Activated CD8-positive, alpha-beta T cell treated with anti-CD3 and anti-CD28 coated beads for 36 hours (primary cell): ENCODE results near the gene CSNK2B. TPM values are rescaled to one million over a fixed set of nuclear protein-coding genes. Genes with fewer than 3 reads are reported as not detected.

Source experiments
- ATAC-seq: fragments of 200-7000 bp; cut with Tn5 transposase; one replicate; pipeline ENCODE4 v1.10.0; 2021; ENCODE audit warnings: mild to moderate bottlenecking, moderate library complexity
- CTCF ChIA-PET: fragments of 350-600 bp; sonication (Branson Sonifier 250); formaldehyde crosslinking; loops from one replicate; lab custom pipeline; 2021; ENCODE audit warnings: antibody characterized with exemption; lab: Charles Lee
- POLR2A ChIA-PET: fragments of 350-600 bp; sonication (Branson Sonifier 250); formaldehyde crosslinking; loops from one replicate; lab custom pipeline; 2021; ENCODE audit warnings: antibody characterized with exemption; lab: Charles Lee
- DNase-seq: peaks from one replicate; pipeline ENCODE4 v3.0.0-alpha.2; 2020
- H3K27ac Mint-ChIP-seq: one replicate; pipeline ENCODE4 v1.8.0; 2021; ENCODE audit warnings: mild to moderate bottlenecking, mixed read lengths
- H3K27me3 Mint-ChIP-seq: one replicate; pipeline ENCODE4 v1.8.0; 2021; ENCODE audit warnings: mixed read lengths
- H3K36me3 Mint-ChIP-seq: one replicate; pipeline ENCODE4 v1.8.0; 2021; ENCODE audit warnings: low read depth, mixed read lengths
- H3K4me1 Mint-ChIP-seq: one replicate; pipeline ENCODE4 v1.8.0; 2021; ENCODE audit warnings: low read depth, mixed read lengths
- H3K4me3 Mint-ChIP-seq: one replicate; pipeline ENCODE4 v1.8.0; 2021; ENCODE audit warnings: mild to moderate bottlenecking, moderate library complexity, mixed read lengths
- H3K9me3 Mint-ChIP-seq: one replicate; pipeline ENCODE4 v1.8.0; 2021; ENCODE audit warnings: mixed read lengths
- CTCF ChIP-seq: fragments of 200-600 bp; IDR thresholded peaks from one replicate; pipeline ENCODE4 v1.8.0; 2022; ENCODE audit warnings: antibody characterized with exemption, mild to moderate bottlenecking
- intact Hi-C: fragments of 100-400 bp; cut with micrococcal nuclease; formaldehyde crosslinking; loops from one replicate; pipeline ENCODE4 v1.10.0; 2022
- total RNA-seq, 2 experiments: library from RNA; stranded (reverse); gene quantifications; one replicate each; pipeline ENCODE4 v1.2.3, GENCODE V29; 2021

CSNK2B gene
- total RNA-seq, 2 experiments from 2014 or later, result 241 to 247 TPM

GRCh38 chr6:31686483-31686882 is 20.6 kb downstream of the CSNK2B start:
- ChIA-PET POLR2A (interaction anchor here (1.1 to 1.5 kb wide), 2 partner anchors 17 to 37 kb away, joined by 3 read pairs; partner anchors contain the start of genes LY6G5B and MPIG6B), CTCF (interaction anchor here (0.9 kb wide), 1 partner anchor 8 kb away, joined by 3 read pairs; no protein-coding TSS in a partner anchor)
- Mint-ChIP-seq H3K36me3 (peaks cover 11% of the 10 kb centered on the region), H3K4me3 (no peak overlapping the region), H3K27ac (no peak overlapping the region), H3K27me3 (no peaks in the 10 kb centered on the region), H3K9me3 (no peaks in the 10 kb centered on the region), H3K4me1 (peaks cover 7% of the 10 kb centered on the region)
- intact Hi-C loops, result no loop called here
- ATAC-seq (no peak), DNase-seq (no peak)
- TF ChIP-seq CTCF, result no peak

- ChIA-PET POLR2A (interaction anchor here (0.8 to 1.5 kb wide), 4 partner anchors 18 to 52 kb away, joined by 3 to 4 read pairs (median 3); partner anchors contain the start of genes BAG6, LY6G5B, MPIG6B and MSH5), CTCF (interaction anchor here (1.4 kb wide), 1 partner anchor 35 kb away, joined by 3 read pairs; no protein-coding TSS in a partner anchor)
- H3K9me3 Mint-ChIP-seq, result no peaks in the 10 kb centered on the region
- H3K4me3 Mint-ChIP-seq, result no peak overlapping the region
- H3K27ac Mint-ChIP-seq, result no peak overlapping the region
- no peaks in the 10 kb centered on the region for H3K27me3 Mint-ChIP-seq
- TF ChIP-seq CTCF, result no peak
- intact Hi-C loops, result no loop called here
- DNase-seq (no peak), ATAC-seq (no peak)
- H3K4me1 Mint-ChIP-seq, result peaks cover 5% of the 10 kb centered on the region
- H3K36me3 Mint-ChIP-seq, result peaks cover 10% of the 10 kb centered on the region
Measured at GRCh38 chr6:31687321-31687720, 21.4 kb downstream of the CSNK2B start.

GRCh38 chr6:31687860-31688693 is 22.2 kb downstream of the CSNK2B start:
- no peak for DNase-seq
- no peak for TF ChIP-seq CTCF
- CTCF ChIA-PET, result interaction anchor here (0.8 to 1.5 kb wide), 3 partner anchors 27 to 82 kb away, joined by 3 to 4 read pairs (median 3); partner anchors contain the start of gene C6orf47
- no peak for ATAC-seq
- no peak overlapping the region for H3K4me3 Mint-ChIP-seq
- peaks cover 14% of the 10 kb centered on the region for H3K36me3 Mint-ChIP-seq
- H3K27me3 Mint-ChIP-seq, result no peaks in the 10 kb centered on the region
- H3K4me1 Mint-ChIP-seq, result peaks cover 5% of the 10 kb centered on the region
- intact Hi-C loops, result no loop called here
- no peak overlapping the region for H3K27ac Mint-ChIP-seq
- POLR2A ChIA-PET, result interaction anchor here (0.8 to 1.3 kb wide), 3 partner anchors 10 to 51 kb away, joined by 3 to 4 read pairs (median 3); partner anchors contain the start of genes BAG6 and MSH5
- H3K9me3 Mint-ChIP-seq, result no peaks in the 10 kb centered on the region

- peaks cover 17% of the 10 kb centered on the region for H3K36me3 Mint-ChIP-seq
- intact Hi-C loops, result no loop called here
- no peaks in the 10 kb centered on the region for H3K27me3 Mint-ChIP-seq
- H3K4me1 Mint-ChIP-seq, result peaks cover 5% of the 10 kb centered on the region
- CTCF ChIA-PET, result interaction anchor here (0.7 to 2.3 kb wide), 12 partner anchors 9 to 145 kb away, joined by 3 to 9 read pairs (median 4); partner anchors contain the start of genes C6orf47 and LY6G6F
- peak overlapping the region; percentile 40 for H3K27ac Mint-ChIP-seq
- H3K4me3 Mint-ChIP-seq, result no peak overlapping the region
- POLR2A ChIA-PET, result no interaction called here
- TF ChIP-seq CTCF, result no peak
- DNase-seq, result peak; percentile 28
- no peaks in the 10 kb centered on the region for H3K9me3 Mint-ChIP-seq
- peak; percentile 42 for ATAC-seq
Measured at GRCh38 chr6:31689249-31690110, 23.6 kb downstream of the CSNK2B start.
